Measurements from ENCODE around the gene SERPINA5.

Gene SERPINA5

GRCh38 chr14:94593376-94593748 is 12.1 kb downstream of the SERPINA5 start:
- H3K14ac ChIP-seq (ENCODE audit: low read length), result no peak overlapping the region
- no peaks in the 10 kb centered on the region for H3K36me3 ChIP-seq (ENCODE audit: control insufficient read depth in 1 of 2, insufficient read depth in 2 of 2, low read length in 2 of 2)
- H2BK120ac ChIP-seq (ENCODE audit: insufficient read depth, low read length, poor library complexity), result no peak overlapping the region
- DNase-seq, result no peak
- H3K23ac ChIP-seq (ENCODE audit: low read length), result no peak overlapping the region
- no peaks in the 10 kb centered on the region for H3K79me1 ChIP-seq (ENCODE audit: low read length)
- H2AK5ac ChIP-seq (ENCODE audit: low read length), result no peak overlapping the region
- no peak overlapping the region for H3K4ac ChIP-seq (ENCODE audit: low read depth, low read length)
- H2BK12ac ChIP-seq (ENCODE audit: low read length), result no peak overlapping the region
- no peak overlapping the region for H4K91ac ChIP-seq (ENCODE audit: low read depth, low read length)
- H3K18ac ChIP-seq (ENCODE audit: low read length), result no peak overlapping the region
- no peaks in the 10 kb centered on the region for H3K27me3 ChIP-seq (ENCODE audit: insufficient read depth, low read length)
- H3K27ac ChIP-seq (ENCODE audit: low read depth, low read length), result no peak overlapping the region
- no CpG with 5 or more reads among the region's 3 CpGs for WGBS (ENCODE audit: extremely low coverage, insufficient coverage, insufficient read length)
- no peak overlapping the region for H4K12ac ChIP-seq (ENCODE audit: low read depth, low read length)
- H3K4me3 ChIP-seq (ENCODE audit: low read depth, low read length), result no peak overlapping the region
- H2AFZ ChIP-seq (ENCODE audit: insufficient read depth, low read length, poor library complexity), result no peak overlapping the region
- H4K8ac ChIP-seq (ENCODE audit: low read depth, low read length), result no peak overlapping the region
- no peak overlapping the region for H3K9ac ChIP-seq (ENCODE audit: low read length)
- peaks cover 5% of the 10 kb centered on the region for H3K9me3 ChIP-seq (ENCODE audit: insufficient read depth, low read depth, low read length)
- no peak overlapping the region for H3K4me2 ChIP-seq (ENCODE audit: low read length)
- H3K79me2 ChIP-seq (ENCODE audit: control insufficient read depth, insufficient read depth, low read length, poor library complexity), result no peaks in the 10 kb centered on the region
- H2BK5ac ChIP-seq (ENCODE audit: low read depth, low read length, poor library complexity), result no peak overlapping the region
- H3K4me1 ChIP-seq (ENCODE audit: control insufficient read depth in 1 of 2, insufficient read depth in 2 of 2, low read length in 2 of 2), result no peaks in the 10 kb centered on the region

- Histone ChIP-seq H4K12ac (ENCODE audit: low read depth, low read length) (no peak overlapping the region), H4K91ac (ENCODE audit: low read depth, low read length) (no peak overlapping the region), H2AFZ (ENCODE audit: insufficient read depth, low read length, poor library complexity) (no peak overlapping the region), H3K27ac (ENCODE audit: low read depth, low read length) (no peak overlapping the region), H3K9me3 (ENCODE audit: insufficient read depth, low read depth, low read length) (peaks cover 5% of the 10 kb centered on the region), H3K4me2 (ENCODE audit: low read length) (no peak overlapping the region), H3K14ac (ENCODE audit: low read length) (no peak overlapping the region), H3K4me3 (ENCODE audit: low read depth, low read length) (no peak overlapping the region), H3K4me1 (ENCODE audit: control insufficient read depth in 1 of 2, insufficient read depth in 2 of 2, low read length in 2 of 2) (peaks cover 3 to 4% of the 10 kb centered on the region in 2 experiments), H3K36me3 (ENCODE audit: control insufficient read depth in 1 of 2, insufficient read depth in 2 of 2, low read length in 2 of 2) (no peaks in the 10 kb centered on the region), H2BK12ac (ENCODE audit: low read length) (no peak overlapping the region), H3K9ac (ENCODE audit: low read length) (no peak overlapping the region), H3K18ac (ENCODE audit: low read length) (no peak overlapping the region), H2BK5ac (ENCODE audit: low read depth, low read length, poor library complexity) (no peak overlapping the region), H3K79me1 (ENCODE audit: low read length) (no peaks in the 10 kb centered on the region), H3K4ac (ENCODE audit: low read depth, low read length) (no peak overlapping the region), H3K79me2 (ENCODE audit: control insufficient read depth, insufficient read depth, low read length, poor library complexity) (no peaks in the 10 kb centered on the region), H2BK120ac (ENCODE audit: insufficient read depth, low read length, poor library complexity) (no peak overlapping the region), H3K23ac (ENCODE audit: low read length) (no peak overlapping the region), H2AK5ac (ENCODE audit: low read length) (no peak overlapping the region), H4K8ac (ENCODE audit: low read depth, low read length) (no peak overlapping the region), H3K27me3 (ENCODE audit: insufficient read depth, low read length) (no peaks in the 10 kb centered on the region)
- DNase-seq, result no peak
- WGBS (ENCODE audit: extremely low coverage, insufficient coverage, insufficient read length), result no CpG with 5 or more reads among the region's 4 CpGs
Measured at GRCh38 chr14:94593749-94594431, 12.7 kb downstream of the SERPINA5 start.

- no peak overlapping the region for H4K12ac ChIP-seq (ENCODE audit: low read depth, low read length)
- no peak overlapping the region for H3K4ac ChIP-seq (ENCODE audit: low read depth, low read length)
- no peaks in the 10 kb centered on the region for H3K79me1 ChIP-seq (ENCODE audit: low read length)
- no peak overlapping the region for H3K4me3 ChIP-seq (ENCODE audit: low read depth, low read length)
- H2BK12ac ChIP-seq (ENCODE audit: low read length), result no peak overlapping the region
- no peak overlapping the region for H3K4me2 ChIP-seq (ENCODE audit: low read length)
- H3K9me3 ChIP-seq (ENCODE audit: insufficient read depth, low read depth, low read length), result peaks cover 5% of the 10 kb centered on the region
- H2BK120ac ChIP-seq (ENCODE audit: insufficient read depth, low read length, poor library complexity), result no peak overlapping the region
- H3K14ac ChIP-seq (ENCODE audit: low read length), result no peak overlapping the region
- H2AK5ac ChIP-seq (ENCODE audit: low read length), result no peak overlapping the region
- no CpG with 5 or more reads among the region's 7 CpGs for WGBS (ENCODE audit: extremely low coverage, insufficient coverage, insufficient read length)
- no peak overlapping the region for H2AFZ ChIP-seq (ENCODE audit: insufficient read depth, low read length, poor library complexity)
- H3K18ac ChIP-seq (ENCODE audit: low read length), result no peak overlapping the region
- H4K8ac ChIP-seq (ENCODE audit: low read depth, low read length), result no peak overlapping the region
- H3K23ac ChIP-seq (ENCODE audit: low read length), result no peak overlapping the region
- DNase-seq, result no peak
- no peaks in the 10 kb centered on the region for H3K79me2 ChIP-seq (ENCODE audit: control insufficient read depth, insufficient read depth, low read length, poor library complexity)
- H3K27ac ChIP-seq (ENCODE audit: low read depth, low read length), result no peak overlapping the region
- H3K36me3 ChIP-seq (ENCODE audit: control insufficient read depth in 1 of 2, insufficient read depth in 2 of 2, low read length in 2 of 2), result no peaks in the 10 kb centered on the region
- no peaks in the 10 kb centered on the region for H3K27me3 ChIP-seq (ENCODE audit: insufficient read depth, low read length)
- peaks cover 6 to 7% of the 10 kb centered on the region in 2 experiments for H3K4me1 ChIP-seq (ENCODE audit: control insufficient read depth in 1 of 2, insufficient read depth in 2 of 2, low read length in 2 of 2)
- no peak overlapping the region for H4K91ac ChIP-seq (ENCODE audit: low read depth, low read length)
- H2BK5ac ChIP-seq (ENCODE audit: low read depth, low read length, poor library complexity), result no peak overlapping the region
- no peak overlapping the region for H3K9ac ChIP-seq (ENCODE audit: low read length)
Measured at GRCh38 chr14:94594441-94594840, 13.2 kb downstream of the SERPINA5 start.

GRCh38 chr14:94595912-94596311 is 14.7 kb downstream of the SERPINA5 start:
- Histone ChIP-seq H2BK5ac (ENCODE audit: low read depth, low read length, poor library complexity) (no peak overlapping the region), H3K14ac (ENCODE audit: low read length) (no peak overlapping the region), H3K27ac (ENCODE audit: low read depth, low read length) (no peak overlapping the region), H3K4me2 (ENCODE audit: low read length) (no peak overlapping the region), H3K79me1 (ENCODE audit: low read length) (peaks cover 2% of the 10 kb centered on the region), H3K9me3 (ENCODE audit: insufficient read depth, low read depth, low read length) (peaks cover 5% of the 10 kb centered on the region), H3K79me2 (ENCODE audit: control insufficient read depth, insufficient read depth, low read length, poor library complexity) (no peaks in the 10 kb centered on the region), H3K4me3 (ENCODE audit: low read depth, low read length) (no peak overlapping the region), H4K8ac (ENCODE audit: low read depth, low read length) (no peak overlapping the region), H3K27me3 (ENCODE audit: insufficient read depth, low read length) (no peaks in the 10 kb centered on the region), H4K12ac (ENCODE audit: low read depth, low read length) (no peak overlapping the region), H3K18ac (ENCODE audit: low read length) (no peak overlapping the region), H2BK12ac (ENCODE audit: low read length) (no peak overlapping the region), H3K4ac (ENCODE audit: low read depth, low read length) (no peak overlapping the region), H3K23ac (ENCODE audit: low read length) (no peak overlapping the region), H2AK5ac (ENCODE audit: low read length) (no peak overlapping the region), H3K36me3 (ENCODE audit: control insufficient read depth in 1 of 2, insufficient read depth in 2 of 2, low read length in 2 of 2) (no peaks in the 10 kb centered on the region), H3K9ac (ENCODE audit: low read length) (no peak overlapping the region), H3K4me1 (ENCODE audit: control insufficient read depth in 1 of 2, insufficient read depth in 2 of 2, low read length in 2 of 2) (peaks cover 14 to 21% of the 10 kb centered on the region in 2 experiments), H2AFZ (ENCODE audit: insufficient read depth, low read length, poor library complexity) (no peak overlapping the region), H4K91ac (ENCODE audit: low read depth, low read length) (no peak overlapping the region), H2BK120ac (ENCODE audit: insufficient read depth, low read length, poor library complexity) (no peak overlapping the region)
- no CpG with 5 or more reads among the region's 2 CpGs for WGBS (ENCODE audit: extremely low coverage, insufficient coverage, insufficient read length)
- no peak for DNase-seq
